Stimulated activated naive CD8-positive, alpha-beta T cell treated with anti-CD3 and anti-CD28 coated beads, Interleukin-15, Interleukin-2, amounts not matched to agents 100 ng/mL and 50 ng/mL, for 24 hours (primary cell): ENCODE measurements around the gene CABCOCO1.

Experiments used
- H3K27ac Mint-ChIP-seq: one replicate; pipeline ENCODE4 v1.8.0; 2021; ENCODE audit warnings: mild to moderate bottlenecking, mixed read lengths
- H3K27me3 Mint-ChIP-seq: one replicate; pipeline ENCODE4 v1.8.0; 2021; ENCODE audit warnings: mixed read lengths
- H3K36me3 Mint-ChIP-seq: one replicate; pipeline ENCODE4 v1.8.0; 2021; ENCODE audit warnings: low read depth, mixed read lengths
- H3K4me1 Mint-ChIP-seq: one replicate; pipeline ENCODE4 v1.8.0; 2021; ENCODE audit warnings: low read depth, mixed read lengths
- H3K4me3 Mint-ChIP-seq: one replicate; pipeline ENCODE4 v1.8.0; 2021; ENCODE audit warnings: mild to moderate bottlenecking, mixed read lengths
- H3K9me3 Mint-ChIP-seq: one replicate; pipeline ENCODE4 v1.8.0; 2021; ENCODE audit warnings: mixed read lengths

CABCOCO1 gene

DNA sequence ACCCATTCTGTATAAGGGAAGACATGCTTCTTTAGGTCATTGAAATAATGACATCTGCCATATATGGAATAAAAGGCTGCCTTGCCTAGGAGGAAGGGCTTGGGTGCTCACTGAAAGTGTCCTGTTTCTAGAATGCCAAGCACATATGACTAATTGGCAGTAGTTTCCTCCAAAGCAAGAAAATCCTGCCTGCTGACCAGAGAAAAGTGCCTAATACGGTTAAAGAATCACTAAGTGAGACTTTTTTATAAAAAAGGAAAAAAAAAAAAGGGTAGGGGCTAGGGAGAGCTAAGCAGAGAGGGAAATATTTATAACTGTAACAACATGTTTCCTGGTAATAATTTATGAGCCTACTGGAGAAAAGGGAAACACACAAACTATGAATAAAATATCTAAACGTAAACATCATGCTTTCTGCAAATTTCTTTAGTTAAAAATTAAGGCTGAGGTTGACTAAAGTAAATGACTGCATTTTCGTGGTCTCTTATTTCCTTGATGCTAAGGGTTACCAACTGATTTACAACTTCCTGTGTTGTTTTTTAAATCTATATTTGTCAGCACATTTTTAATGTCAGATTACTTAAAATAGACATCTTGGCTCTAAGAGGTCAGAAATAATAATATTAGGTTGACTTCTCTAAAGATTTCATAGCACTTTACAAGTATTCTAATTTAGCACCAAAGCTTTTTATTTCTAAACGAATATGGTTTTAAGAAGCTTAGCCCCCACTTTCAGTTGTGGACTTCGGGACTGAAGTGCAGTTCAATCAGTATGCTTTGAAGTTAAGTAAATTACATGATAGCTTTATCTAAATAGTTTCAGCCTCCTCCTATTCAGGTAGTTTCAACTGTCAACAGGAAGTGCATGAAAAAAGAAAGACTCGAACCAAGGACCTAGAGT is 89.6 kb downstream of the CABCOCO1 start:
- peak overlapping the region; percentile 36 for H3K4me3 Mint-ChIP-seq
- H3K4me1 Mint-ChIP-seq: peaks cover 38% of the 10 kb centered on the region
- peak overlapping the region; percentile 45 for H3K27ac Mint-ChIP-seq
- no peaks in the 10 kb centered on the region for H3K36me3 Mint-ChIP-seq
- no peaks in the 10 kb centered on the region for H3K9me3 Mint-ChIP-seq
- H3K27me3 Mint-ChIP-seq: no peaks in the 10 kb centered on the region

DNA sequence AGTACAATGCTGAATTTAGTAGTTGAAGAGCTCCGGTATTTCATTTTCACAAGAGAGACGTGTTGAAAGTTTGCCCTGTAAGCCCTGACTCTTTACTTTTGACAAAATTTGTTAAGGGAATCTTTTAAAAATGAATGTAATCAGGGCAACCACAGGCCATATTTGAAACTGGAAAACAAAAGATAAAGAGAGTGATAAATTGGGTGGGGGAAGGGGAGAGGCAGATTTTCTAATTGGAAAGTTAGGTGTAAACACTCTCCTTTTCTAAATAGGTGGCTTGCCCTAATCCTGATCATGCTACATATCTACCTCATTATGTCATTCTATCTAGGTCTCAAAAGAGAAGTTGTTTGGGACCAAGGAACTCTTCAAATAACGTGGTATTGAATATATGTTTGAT is 90.7 kb downstream of the CABCOCO1 start:
- Mint-ChIP-seq H3K36me3 (no peaks in the 10 kb centered on the region), H3K27ac (no peak overlapping the region), H3K4me3 (no peak overlapping the region), H3K4me1 (peaks cover 38% of the 10 kb centered on the region), H3K27me3 (no peaks in the 10 kb centered on the region), H3K9me3 (no peaks in the 10 kb centered on the region)

GRCh38 chr10:61754587-61755550 is 92.1 kb downstream of the CABCOCO1 start:
- no peak overlapping the region for H3K4me3 Mint-ChIP-seq
- H3K27ac Mint-ChIP-seq: no peak overlapping the region
- no peaks in the 10 kb centered on the region for H3K36me3 Mint-ChIP-seq
- no peaks in the 10 kb centered on the region for H3K27me3 Mint-ChIP-seq
- H3K9me3 Mint-ChIP-seq: no peaks in the 10 kb centered on the region
- peaks cover 38% of the 10 kb centered on the region for H3K4me1 Mint-ChIP-seq

- H3K9me3 Mint-ChIP-seq: no peaks in the 10 kb centered on the region
- no peak overlapping the region for H3K27ac Mint-ChIP-seq
- no peaks in the 10 kb centered on the region for H3K36me3 Mint-ChIP-seq
- H3K27me3 Mint-ChIP-seq: no peaks in the 10 kb centered on the region
- no peak overlapping the region for H3K4me3 Mint-ChIP-seq
- peaks cover 24% of the 10 kb centered on the region for H3K4me1 Mint-ChIP-seq
Measured at GRCh38 chr10:61757001-61757400, 94.3 kb downstream of the CABCOCO1 start.

DNA sequence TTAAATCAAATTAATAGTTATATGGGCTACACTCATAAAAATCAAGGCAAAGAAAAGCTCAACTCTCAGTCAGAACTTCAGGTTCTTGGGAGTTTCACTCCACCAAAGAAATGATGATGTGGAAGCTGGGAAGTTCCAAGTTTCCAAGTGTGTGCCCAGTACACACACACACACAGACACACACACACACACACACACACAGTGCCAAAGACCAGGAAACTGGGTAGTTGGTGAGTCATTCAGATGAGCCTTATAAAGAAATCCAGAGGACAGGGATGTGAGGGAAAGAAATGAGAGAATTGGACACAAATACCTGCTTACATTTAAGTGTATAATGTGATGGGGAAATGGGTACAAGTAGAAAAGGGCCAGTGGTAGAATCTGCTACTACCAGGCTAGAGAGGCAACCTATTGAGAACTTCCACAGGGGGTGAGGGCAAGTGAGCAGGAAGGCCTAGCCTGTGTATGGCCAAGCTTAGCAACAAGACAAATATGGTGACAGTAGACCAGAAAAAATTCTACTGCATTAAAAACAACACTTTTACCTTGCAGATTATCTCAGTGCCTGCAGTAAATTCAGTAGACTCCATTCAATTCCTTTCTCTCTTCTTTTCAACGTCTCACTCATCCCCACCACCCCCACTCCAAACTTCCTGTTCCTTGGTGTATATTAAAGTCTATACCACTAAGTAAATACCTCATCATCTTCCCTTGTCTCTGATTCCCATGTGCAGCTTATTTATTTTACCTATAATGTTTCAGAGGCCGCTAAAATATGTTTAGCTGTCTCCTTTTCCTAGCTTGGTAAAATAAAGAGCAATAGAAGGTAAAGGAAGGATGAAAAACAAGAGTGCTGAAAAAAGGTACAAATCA is 95.0 kb downstream of the CABCOCO1 start:
- peaks cover 20% of the 10 kb centered on the region for H3K4me1 Mint-ChIP-seq
- H3K4me3 Mint-ChIP-seq: no peak overlapping the region
- no peaks in the 10 kb centered on the region for H3K9me3 Mint-ChIP-seq
- H3K36me3 Mint-ChIP-seq: no peaks in the 10 kb centered on the region
- no peaks in the 10 kb centered on the region for H3K27me3 Mint-ChIP-seq
- no peak overlapping the region for H3K27ac Mint-ChIP-seq

- H3K4me3 Mint-ChIP-seq: no peak overlapping the region
- no peaks in the 10 kb centered on the region for H3K36me3 Mint-ChIP-seq
- H3K27me3 Mint-ChIP-seq: no peaks in the 10 kb centered on the region
- H3K4me1 Mint-ChIP-seq: peaks cover 17% of the 10 kb centered on the region
- no peaks in the 10 kb centered on the region for H3K9me3 Mint-ChIP-seq
- H3K27ac Mint-ChIP-seq: no peak overlapping the region
Measured at GRCh38 chr10:61758433-61758832, 95.7 kb downstream of the CABCOCO1 start.

DNA sequence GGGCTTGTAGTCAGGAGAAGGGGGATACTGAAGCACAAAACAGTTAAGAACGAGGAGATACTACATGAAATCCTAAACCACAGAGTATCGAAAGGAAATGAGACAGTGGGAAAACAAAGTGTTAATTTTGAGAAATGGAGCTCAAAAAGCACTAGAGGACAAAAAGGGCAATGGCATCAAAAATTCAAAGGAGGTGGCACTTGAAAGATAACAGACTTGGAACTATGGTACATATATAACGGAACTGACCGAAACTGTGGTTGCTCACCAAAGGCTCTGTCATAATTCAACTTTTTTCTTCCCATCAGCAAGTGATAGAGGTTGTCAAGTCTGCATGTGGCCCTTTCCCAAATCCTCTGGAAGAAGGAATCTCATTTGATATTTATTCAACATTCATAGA is 97.0 kb downstream of the CABCOCO1 start:
- Mint-ChIP-seq H3K4me3 (no peak overlapping the region), H3K4me1 (peaks cover 11% of the 10 kb centered on the region), H3K27ac (no peak overlapping the region), H3K27me3 (no peaks in the 10 kb centered on the region), H3K36me3 (no peaks in the 10 kb centered on the region), H3K9me3 (no peaks in the 10 kb centered on the region)

DNA sequence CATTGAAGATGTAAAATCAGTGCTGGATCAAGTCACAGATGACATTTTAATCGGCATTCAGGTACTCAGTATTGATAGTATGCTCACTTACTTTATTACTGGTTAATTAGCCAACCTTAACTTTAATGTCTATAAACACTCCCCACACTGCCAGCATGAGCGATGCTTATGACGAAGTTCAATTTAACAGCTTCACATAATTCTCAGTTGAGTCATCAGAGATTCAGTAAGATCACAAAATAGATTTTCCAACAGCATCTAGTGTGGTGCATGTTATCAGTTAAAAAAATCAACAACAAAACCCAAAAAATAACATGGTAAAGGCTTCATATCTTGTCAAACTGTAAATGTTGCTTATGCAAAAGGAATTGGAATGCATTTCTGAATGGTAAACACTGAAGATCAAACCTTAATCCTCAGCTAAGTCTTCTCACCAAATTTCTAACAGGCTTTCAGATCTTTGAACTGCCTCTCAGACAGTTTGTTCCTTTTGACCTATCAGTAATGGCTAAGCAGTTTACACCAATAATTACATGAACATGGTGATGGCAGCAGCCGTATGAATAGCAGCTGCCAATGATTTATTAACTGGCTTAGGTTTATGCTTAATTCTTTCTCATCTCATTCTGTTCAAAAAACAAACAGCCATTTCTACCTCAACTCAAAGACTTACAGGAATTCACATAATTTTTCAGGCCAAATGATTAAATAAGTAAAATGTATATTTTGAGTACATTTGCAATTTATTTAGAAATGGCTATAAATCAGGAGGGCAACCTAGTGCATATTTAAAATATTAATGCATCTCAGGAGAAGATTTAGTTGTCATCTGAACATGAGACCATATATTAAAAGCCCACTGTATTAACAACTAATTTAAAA is 98.5 kb downstream of the CABCOCO1 start:
- no peak overlapping the region for H3K4me3 Mint-ChIP-seq
- H3K4me1 Mint-ChIP-seq: peaks cover 16% of the 10 kb centered on the region
- no peaks in the 10 kb centered on the region for H3K27me3 Mint-ChIP-seq
- no peaks in the 10 kb centered on the region for H3K36me3 Mint-ChIP-seq
- no peaks in the 10 kb centered on the region for H3K9me3 Mint-ChIP-seq
- no peak overlapping the region for H3K27ac Mint-ChIP-seq

GRCh38 chr10:61761825-61762217 is 99.1 kb downstream of the CABCOCO1 start:
- H3K4me1 Mint-ChIP-seq: peaks cover 16% of the 10 kb centered on the region
- H3K9me3 Mint-ChIP-seq: no peaks in the 10 kb centered on the region
- H3K4me3 Mint-ChIP-seq: no peak overlapping the region
- H3K36me3 Mint-ChIP-seq: no peaks in the 10 kb centered on the region
- no peak overlapping the region for H3K27ac Mint-ChIP-seq
- H3K27me3 Mint-ChIP-seq: no peaks in the 10 kb centered on the region

DNA sequence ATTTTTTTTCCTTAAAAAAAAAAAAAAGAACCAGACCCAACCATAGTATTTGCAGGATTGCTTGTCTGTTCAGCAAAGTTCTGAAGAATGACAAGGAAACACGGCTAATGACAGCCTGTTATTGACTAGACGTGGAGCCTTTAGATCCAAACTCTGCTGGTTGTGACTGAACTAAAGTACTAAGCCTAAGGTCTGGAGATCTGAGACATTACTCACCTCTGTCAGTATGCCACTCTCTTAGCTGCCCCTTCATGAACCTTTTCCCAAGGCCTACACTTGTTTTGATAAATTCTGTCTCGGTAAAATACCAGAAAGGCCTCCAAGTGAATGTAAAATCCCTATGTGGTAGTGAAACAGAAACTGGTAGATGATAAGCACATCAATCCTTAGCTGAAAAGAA is 101.0 kb downstream of the CABCOCO1 start:
- Mint-ChIP-seq H3K4me3 (no peak overlapping the region), H3K4me1 (peaks cover 16% of the 10 kb centered on the region), H3K36me3 (no peaks in the 10 kb centered on the region), H3K9me3 (no peaks in the 10 kb centered on the region), H3K27me3 (no peaks in the 10 kb centered on the region), H3K27ac (no peak overlapping the region)

- Mint-ChIP-seq H3K4me1 (peaks cover 16% of the 10 kb centered on the region), H3K27me3 (no peaks in the 10 kb centered on the region), H3K9me3 (no peaks in the 10 kb centered on the region), H3K27ac (no peak overlapping the region), H3K36me3 (no peaks in the 10 kb centered on the region), H3K4me3 (no peak overlapping the region)
Measured at GRCh38 chr10:61764486-61764885, 101.8 kb downstream of the CABCOCO1 start.

DNA sequence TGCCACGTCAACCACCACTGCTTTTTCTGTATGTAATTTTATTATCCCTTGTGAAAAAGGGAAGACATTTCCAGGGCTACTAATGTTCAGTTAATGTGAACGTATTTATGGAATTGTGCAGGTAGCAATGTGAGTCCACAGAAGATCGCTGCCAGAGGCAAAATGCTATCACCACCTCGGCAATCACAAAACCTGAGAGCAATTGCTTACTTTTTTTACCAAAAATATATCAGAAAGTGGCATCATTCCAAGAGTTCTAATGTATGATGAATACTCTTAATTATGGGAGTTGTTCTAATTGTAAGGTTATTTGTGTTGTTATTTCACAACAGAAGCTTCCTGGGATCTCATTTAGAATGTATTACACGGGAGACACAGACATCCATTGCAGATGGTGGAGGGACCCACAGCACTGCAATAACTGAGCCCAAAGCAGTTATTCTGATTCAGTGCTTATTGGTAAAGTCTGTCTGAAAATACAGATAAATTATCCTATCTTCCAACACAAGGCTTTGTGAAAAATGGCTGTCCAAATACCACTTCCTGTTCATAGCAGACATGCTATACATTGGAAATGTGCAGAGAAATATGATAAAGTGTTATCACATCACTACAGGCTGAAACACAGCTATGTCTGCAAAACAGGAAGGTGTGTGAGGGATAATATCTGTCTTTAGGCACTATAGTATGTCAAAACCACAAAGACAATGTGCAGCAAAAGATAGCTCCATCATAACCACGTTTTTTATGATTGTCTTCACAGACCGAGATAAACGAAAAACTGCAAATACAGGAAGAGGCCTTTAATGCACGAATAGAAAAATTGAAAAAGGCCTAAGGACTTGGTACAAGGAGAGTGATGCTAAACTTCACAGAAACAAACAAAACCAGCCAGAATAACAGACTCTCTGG is 102.7 kb downstream of the CABCOCO1 start:
- Mint-ChIP-seq H3K27ac (peak overlapping the region; percentile 5), H3K4me1 (peaks cover 16% of the 10 kb centered on the region), H3K36me3 (no peaks in the 10 kb centered on the region), H3K27me3 (peaks cover 3% of the 10 kb centered on the region), H3K4me3 (no peak overlapping the region), H3K9me3 (no peaks in the 10 kb centered on the region)

- H3K4me1 Mint-ChIP-seq: peaks cover 16% of the 10 kb centered on the region
- H3K27ac Mint-ChIP-seq: no peak overlapping the region
- no peaks in the 10 kb centered on the region for H3K36me3 Mint-ChIP-seq
- H3K9me3 Mint-ChIP-seq: no peaks in the 10 kb centered on the region
- no peak overlapping the region for H3K4me3 Mint-ChIP-seq
- H3K27me3 Mint-ChIP-seq: peaks cover 4% of the 10 kb centered on the region
Measured at GRCh38 chr10:61766927-61767326, 104.2 kb downstream of the CABCOCO1 start.
